Keratinocyte (primary cell): ENCODE results near the gene FOLR1. TPM values are rescaled to one million over a fixed set of nuclear protein-coding genes. Genes with fewer than 3 reads are reported as not detected.

Experiments used
- DNase-seq: peaks from one replicate; pipeline ENCODE4 v3.0.0-alpha.2; 2011; ENCODE audit warnings: low read depth, missing footprints, low spot score
- FAIRE-seq: peaks from 2 replicates; lab custom pipeline; 2011; peaks lifted over from hg19 to GRCh38; lab: Jason Lieb, UNC
- H2AFZ ChIP-seq: 2 replicates; pipeline ENCODE4 v1.6.0; 2012; ENCODE audit warnings: low read length, control low read depth, inconsistent platforms; ENCODE audit not compliant: control insufficient read depth
- H3K27ac ChIP-seq: 2 replicates; pipeline ENCODE4 v1.5.1; 2011; ENCODE audit warnings: low read length; ENCODE audit not compliant: control insufficient read depth, insufficient read depth
- H3K27me3 ChIP-seq: 3 replicates; pipeline ENCODE4 v1.6.0; 2011; ENCODE audit warnings: low read length; ENCODE audit not compliant: control insufficient read depth, insufficient read depth; ENCODE audit errors: extremely low read depth
- H3K36me3 ChIP-seq, 2 experiments: 2 replicates in 1 of 2; 3 replicates in 1 of 2; pipeline ENCODE4 v1.5.1; 2011; ENCODE audit warnings: low read length in 2 of 2, mild to moderate bottlenecking in 1 of 2; ENCODE audit not compliant: control insufficient read depth in 2 of 2, insufficient read depth in 2 of 2; ENCODE audit errors: extremely low read depth in 1 of 2
- H3K4me1 ChIP-seq: 3 replicates; pipeline ENCODE4 v1.5.1; 2011; ENCODE audit warnings: low read length; ENCODE audit not compliant: control insufficient read depth, insufficient read depth; ENCODE audit errors: extremely low read depth
- H3K4me2 ChIP-seq: 3 replicates; pipeline ENCODE4 v1.6.0; 2011; ENCODE audit warnings: low read depth, low read length; ENCODE audit not compliant: control insufficient read depth, insufficient read depth; ENCODE audit errors: extremely low read depth
- H3K4me3 ChIP-seq, 3 experiments: fragments of 200-600 bp in 1 of 3; sonication (generic) in 1 of 3; 2 replicates in 2 of 3; 3 replicates in 1 of 3; pipeline ENCODE4 v1.5.1; 2011 to 2016; ENCODE audit warnings: low read length in 3 of 3, mild to moderate bottlenecking in 3 of 3, control low read depth in 2 of 3, inconsistent platforms in 1 of 3, low read depth in 1 of 3, mixed read lengths in 1 of 3, mixed run types in 1 of 3, moderate library complexity in 1 of 3; ENCODE audit not compliant: control insufficient read depth in 2 of 3, insufficient read depth in 2 of 3; ENCODE audit errors: extremely low read depth in 1 of 3
- H3K79me2 ChIP-seq: 2 replicates; pipeline ENCODE4 v1.6.0; 2012; ENCODE audit warnings: low read length; ENCODE audit not compliant: control insufficient read depth, insufficient read depth
- H3K9ac ChIP-seq: 3 replicates; pipeline ENCODE4 v1.6.0; 2011; ENCODE audit warnings: low read length; ENCODE audit not compliant: control insufficient read depth, insufficient read depth; ENCODE audit errors: extremely low read depth
- H3K9me1 ChIP-seq: 3 replicates; pipeline ENCODE4 v1.6.0; 2011; ENCODE audit warnings: low read length; ENCODE audit not compliant: control insufficient read depth, insufficient read depth; ENCODE audit errors: extremely low read depth
- H3K9me3 ChIP-seq: 2 replicates; pipeline ENCODE4 v1.5.1; 2012; ENCODE audit warnings: low read depth, low read length; ENCODE audit not compliant: control insufficient read depth
- H4K20me1 ChIP-seq: 3 replicates; pipeline ENCODE4 v1.6.0; 2011; ENCODE audit warnings: low read length; ENCODE audit not compliant: control insufficient read depth, insufficient read depth; ENCODE audit errors: extremely low read depth
- CTCF ChIP-seq, 3 experiments: IDR thresholded peaks in 1 of 3; conservative IDR thresholded peaks in 1 of 3; optimal IDR thresholded peaks in 1 of 3; 2 replicates in 2 of 3; 3 replicates in 1 of 3; pipeline versions ENCODE3 to v1.5.1; 2011; ENCODE audit warnings: low read length in 3 of 3, mild to moderate bottlenecking in 3 of 3, moderate library complexity in 2 of 3, control low read depth in 1 of 3, inconsistent platforms in 1 of 3; ENCODE audit not compliant: insufficient read depth in 2 of 3; ENCODE audit errors: extremely low read depth in 1 of 3
- EZH2 ChIP-seq: IDR thresholded peaks from one replicate; pipeline ENCODE4 v1.6.1; 2012; ENCODE audit warnings: inconsistent platforms, mild to moderate bottlenecking, low read length, moderate library complexity
- dilution Hi-C: fragments of 300-500 bp; cut with MboI; formaldehyde crosslinking; loops from one replicate; pipeline ENCODE4 v1.7.0; 2020; ENCODE audit warnings: low sequenced_read_pairs; ENCODE audit not compliant: extremely low pct_ligation_motif_present
- polyA plus RNA-seq, 5 experiments: library from polyadenylated mRNA; depleted of rRNA in 3 of 5; stranded (reverse) in 3 of 5; stranded (forward) in 1 of 5; unstranded in 1 of 5; fragments of >200 nt; gene quantifications; 1 replicate in 1 of 5; 2 replicates in 3 of 5; 3 replicates in 1 of 5; pipeline versions ENCODE4 v1.2.1 to v1.2.3, GENCODE V29; 2011 to 2012; ENCODE audit warnings: missing spikeins in 2 of 5, low read depth in 1 of 5, low replicate concordance in 1 of 5

FOLR1 gene
- polyA plus RNA-seq, 1 donor (not counting 4 experiments of a cell fraction or from before 2014, with no cell fraction given) = 0.13 TPM

DNA sequence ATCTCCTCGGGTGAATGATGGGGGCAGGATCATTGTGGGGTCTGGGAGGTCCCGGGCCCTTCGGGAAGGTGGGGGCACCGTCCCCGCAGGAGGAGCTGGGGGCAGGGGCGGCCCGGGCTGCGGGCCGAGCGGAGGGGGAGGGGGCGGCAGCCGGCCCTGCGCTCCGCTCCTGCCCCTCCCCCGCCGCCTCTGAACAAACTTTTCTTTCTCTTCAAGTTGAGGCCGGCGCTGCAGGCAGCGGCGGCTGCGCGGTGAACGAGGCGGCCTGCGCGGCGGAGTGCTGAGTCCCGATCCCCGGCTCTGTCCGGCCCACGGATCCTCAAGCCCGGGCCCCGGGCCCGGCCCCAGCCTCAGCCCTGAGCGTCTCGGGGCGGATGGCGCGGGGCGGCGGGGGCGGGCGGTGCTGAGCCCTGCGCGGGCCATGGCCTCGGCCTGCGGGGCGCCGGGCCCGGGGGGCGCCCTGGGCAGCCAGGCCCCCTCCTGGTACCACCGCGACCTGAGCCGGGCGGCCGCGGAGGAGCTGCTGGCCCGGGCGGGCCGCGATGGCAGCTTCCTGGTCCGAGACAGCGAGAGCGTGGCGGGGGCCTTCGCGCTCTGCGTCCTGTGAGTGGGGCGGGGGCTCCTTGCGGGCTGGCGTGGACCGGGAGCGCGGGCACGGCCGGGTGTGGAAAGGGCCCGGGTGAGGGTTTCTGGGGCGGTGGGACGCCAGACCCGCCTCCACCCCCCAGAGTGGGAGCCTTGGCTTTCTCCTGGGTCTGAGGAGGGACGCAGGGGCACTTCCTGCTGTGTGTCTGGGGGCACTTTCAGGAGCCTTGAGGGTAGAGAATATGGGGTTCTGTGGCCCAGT, 32.8 kb downstream of the FOLR1 start, which contains the start of gene INPPL1:
INPPL1 (plus strand) TSS at position 204 of the 847 bp plus-strand sequence; CDS start at position 422, 218 bp downstream.
- peak within 1 kb of the TSS; percentile 63 for H3K27ac ChIP-seq
- H3K9me1 ChIP-seq = no peaks in the 10 kb centered on the region
- no peaks in the 10 kb centered on the region for H3K9me3 ChIP-seq
- DNase-seq (no peak), FAIRE-seq (no peak)
- H3K4me3 ChIP-seq = peak within 1 kb of the TSS; percentile 74 to 86 (median 81)
- no peak for TF ChIP-seq EZH2
- H2AFZ ChIP-seq = peak within 1 kb of the TSS; percentile 83
- peaks cover 29% of the 10 kb centered on the region for H3K79me2 ChIP-seq
- H3K36me3 ChIP-seq = peaks cover 12 to 21% of the 10 kb centered on the region in 2 experiments
- H3K4me1 ChIP-seq = peaks cover 10% of the 10 kb centered on the region
- peak within 1 kb of the TSS; percentile 95 for H3K4me2 ChIP-seq
- no peaks in the 10 kb centered on the region for H3K27me3 ChIP-seq
- H3K9ac ChIP-seq = peak within 1 kb of the TSS; percentile 73
- dilution Hi-C loops = no loop called here
- H4K20me1 ChIP-seq = peaks cover 3% of the 10 kb centered on the region

DNA sequence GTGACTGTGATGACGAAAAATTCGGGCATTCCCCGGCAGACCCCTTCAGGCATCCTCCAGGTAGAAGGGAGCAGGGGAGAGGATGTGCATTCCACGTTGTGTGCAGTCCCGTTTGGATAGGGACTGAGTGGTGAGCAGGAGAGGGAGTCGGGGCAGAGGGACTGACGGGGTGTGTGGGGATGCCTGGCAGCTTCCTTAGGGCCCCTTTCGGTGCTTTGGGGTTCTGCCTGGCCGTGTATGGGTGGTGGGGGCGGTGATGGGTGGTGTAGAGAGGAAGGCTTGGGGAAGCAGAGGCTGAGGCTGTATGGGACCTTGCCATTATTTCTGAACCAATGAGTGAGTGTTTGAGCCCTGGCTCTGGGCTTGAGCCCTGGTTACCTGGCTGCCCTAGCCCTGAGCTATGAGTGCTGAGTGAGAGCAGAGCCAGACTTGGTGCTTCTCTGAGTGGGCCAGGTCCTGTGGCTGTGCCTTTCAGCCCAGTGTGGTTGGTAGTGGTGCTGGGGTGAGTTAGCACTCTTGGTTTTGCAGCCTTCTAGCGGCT, 33.5 kb downstream of the FOLR1 start:
- H3K4me1 ChIP-seq = peaks cover 10% of the 10 kb centered on the region
- no peaks in the 10 kb centered on the region for H3K27me3 ChIP-seq
- dilution Hi-C loops = no loop called here
- no peaks in the 10 kb centered on the region for H3K9me3 ChIP-seq
- H3K79me2 ChIP-seq = peaks cover 29% of the 10 kb centered on the region
- DNase-seq (no peak), FAIRE-seq (no peak)
- peak overlapping the region; percentile 42 for H3K27ac ChIP-seq
- H2AFZ ChIP-seq = no peak overlapping the region
- H3K9ac ChIP-seq = peak overlapping the region; percentile 73
- H3K9me1 ChIP-seq = no peaks in the 10 kb centered on the region
- H3K4me2 ChIP-seq = peak overlapping the region; percentile 95
- TF ChIP-seq CTCF (optimal IDR thresholded peaks at IDR 0.05 in 1 of 3, IDR thresholded peaks at IDR 0.05 in 1 of 3, conservative IDR thresholded peaks at IDR 0.05 in 1 of 3; ENCODE audit: extremely low read depth in 1 of 3, insufficient read depth in 2 of 3, low read length in 3 of 3) = no peak
- TF ChIP-seq EZH2 = no peak
- H3K36me3 ChIP-seq = peaks cover 19 to 25% of the 10 kb centered on the region in 2 experiments
- peak overlapping the region; percentile 74 to 86 (median 81) for H3K4me3 ChIP-seq
- peaks cover 3% of the 10 kb centered on the region for H4K20me1 ChIP-seq
